ENCODE results near the gene POMGNT1.

The POMGNT1 gene

GRCh38 chr1:46181343-46182260, 16.6 kb downstream of the POMGNT1 start:
- no peak for DNase-seq

- peak in 1 of 2 experiments; percentile 18 for DNase-seq
These were observed 18.1 kb downstream of the POMGNT1 start for GRCh38 chr1:46180082-46180616.

GRCh38 chr1:46179138-46180081, 18.8 kb downstream of the POMGNT1 start:
- DNase-seq, result peak; percentile 84 to 92

- DNase-seq, result no peak
These were observed 21.9 kb downstream of the POMGNT1 start, which contains the start of gene P3R3URF for GRCh38 chr1:46176211-46176865. Gene P3R3URF (minus strand): TSS chr1:46176488. CDS start chr1:46176471, 17 bp downstream.

- DNase-seq, result no peak
These were observed 23.0 kb downstream of the POMGNT1 start for GRCh38 chr1:46175243-46175642.

- DNase-seq, result no peak
These were observed 23.6 kb downstream of the POMGNT1 start, which contains the start of gene TSPAN1 for GRCh38 chr1:46174448-46175231. Gene TSPAN1 (plus strand): TSS chr1:46175087. CDS start chr1:46181108, 6,021 bp downstream.

GRCh38 chr1:46173361-46173856, 24.8 kb downstream of the POMGNT1 start:
- DNase-seq, result no peak

GRCh38 chr1:46172321-46172720, 25.9 kb downstream of the POMGNT1 start:
- DNase-seq, result no peak

GRCh38 chr1:46171871-46172270, 26.4 kb downstream of the POMGNT1 start:
- no peak for DNase-seq

GRCh38 chr1:46171351-46171750, 26.9 kb downstream of the POMGNT1 start:
- DNase-seq, result no peak

GRCh38 chr1:46169811-46170454, 28.3 kb downstream of the POMGNT1 start:
- no peak for DNase-seq

- no peak for DNase-seq
These were observed 29.8 kb downstream of the POMGNT1 start for GRCh38 chr1:46168477-46168876.

GRCh38 chr1:46166521-46167462, 31.4 kb downstream of the POMGNT1 start:
- DNase-seq, result no peak

- no peak for DNase-seq
These were observed 38.0 kb downstream of the POMGNT1 start for GRCh38 chr1:46160212-46160611.

- DNase-seq, result no peak
These were observed 38.7 kb downstream of the POMGNT1 start for GRCh38 chr1:46159516-46159915.

GRCh38 chr1:46158312-46159281, 39.6 kb downstream of the POMGNT1 start:
- DNase-seq, result no peak

GRCh38 chr1:46157916-46158311, 40.3 kb downstream of the POMGNT1 start:
- no peak for DNase-seq

- DNase-seq, result no peak
These were observed 44.5 kb downstream of the POMGNT1 start for GRCh38 chr1:46153732-46154131.
